LoVo (cell line): Measurements from ENCODE around the gene LFNG.

Source experiments
- DNase-seq: peaks from one replicate; pipeline ENCODE4 v3.0.0-alpha.2; 2016; ENCODE audit warnings: low spot score

LFNG gene

GRCh38 chr7:2572101-2572842 lies 52.7 kb downstream of the LFNG start:
- no peak for DNase-seq

- no peak for DNase-seq
Measured at GRCh38 chr7:2573761-2574160, 54.2 kb downstream of the LFNG start.

DNA sequence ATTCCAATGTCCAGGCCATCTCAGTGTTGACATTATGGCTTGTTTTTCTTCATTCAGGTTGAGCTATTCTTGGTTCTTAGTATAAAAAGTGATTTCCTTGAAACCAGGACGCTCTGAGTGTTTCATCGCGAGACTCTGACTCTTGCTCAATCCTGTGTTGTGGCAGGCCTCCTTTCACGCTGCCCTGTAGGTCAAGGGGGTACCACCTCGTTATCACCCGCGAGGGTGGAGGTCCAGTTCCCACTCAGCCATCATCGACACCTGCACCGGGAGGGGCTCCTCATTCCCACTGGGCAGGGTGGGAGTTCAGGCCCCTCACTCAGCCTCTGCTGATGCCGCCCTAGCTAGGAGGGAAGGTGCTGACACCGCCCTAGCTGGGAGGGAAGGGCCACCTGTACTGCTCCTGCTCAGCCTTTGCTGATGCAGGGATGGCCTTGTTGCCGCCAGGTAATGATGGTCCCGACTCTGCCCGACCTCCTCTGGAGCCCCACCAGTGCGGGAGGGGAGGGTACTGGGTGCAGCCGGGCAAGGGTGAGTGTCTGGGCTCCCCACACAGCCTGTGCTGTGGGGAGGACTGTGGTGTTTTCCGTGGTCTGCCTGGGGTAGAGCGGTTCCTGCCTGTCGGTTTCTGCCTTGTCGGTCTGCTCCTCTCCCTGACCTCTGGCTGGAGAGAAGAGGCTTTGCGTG lies 55.6 kb downstream of the LFNG start:
- no peak for DNase-seq

DNA sequence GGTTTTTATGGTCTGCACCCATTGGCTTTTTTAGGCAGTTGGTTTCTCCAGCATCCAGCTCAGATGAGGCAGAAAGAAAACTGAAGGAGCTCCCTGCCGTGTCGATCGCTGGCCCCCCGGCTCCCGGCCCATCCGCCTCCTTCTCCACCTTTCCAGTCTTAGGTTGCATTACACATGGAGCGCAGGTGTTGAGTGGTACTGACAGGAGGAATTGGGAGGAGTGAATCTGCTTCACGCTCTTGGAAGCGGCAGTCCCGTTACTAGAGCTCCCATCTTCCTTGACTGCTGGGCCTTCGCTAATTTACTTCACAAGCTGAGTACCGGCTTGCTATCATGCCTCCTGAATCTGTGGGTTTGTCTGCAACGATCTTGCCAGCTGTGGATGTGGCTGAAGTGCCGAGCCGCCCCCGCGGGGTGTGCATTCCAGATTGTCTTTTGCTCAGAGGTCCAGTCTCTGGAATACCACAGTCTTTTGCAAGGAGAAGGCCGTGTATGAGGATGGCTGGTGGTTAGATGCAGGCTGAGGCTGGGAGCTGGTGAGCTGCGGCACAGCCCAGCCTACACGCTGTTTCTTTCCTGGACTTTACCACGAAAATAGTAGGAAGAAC lies 56.3 kb downstream of the LFNG start:
- DNase-seq: no peak

GRCh38 chr7:2576742-2577491 lies 57.3 kb downstream of the LFNG start:
- no peak for DNase-seq
